PC-3 (cell line): Measurements from ENCODE around the gene MED8. TPM values are rescaled to one million over a fixed set of nuclear protein-coding genes. Genes with fewer than 3 reads are reported as not detected.
A peak's percentile ranks its signal among the peaks of the same experiment; 100 is the strongest.

Experiments
- ATAC-seq: fragments of 200-7000 bp; cut with Tn5 transposase; 2 replicates; pipeline ENCODE4 v1.9.1; 2020; ENCODE audit warnings: mild to moderate bottlenecking, moderate library complexity
- BruUV-seq: library from RNA; stranded (reverse); fragments of 400-500 nt; replicated peaks from 2 replicates; lab custom pipeline; 2021; lab: Mats Ljungman, UMichigan
- CTCF ChIA-PET: fragments of 300-600 bp; sonication (Branson Sonifier 250); formaldehyde crosslinking; loops from one replicate; lab custom pipeline; 2022; ENCODE audit warnings: antibody characterized with exemption; lab: Charles Lee
- POLR2A ChIA-PET: fragments of 300-600 bp; sonication (Branson Sonifier 250); formaldehyde crosslinking; loops from one replicate; lab custom pipeline; 2022; ENCODE audit warnings: antibody characterized with exemption; ENCODE audit not compliant: unreplicated experiment; lab: Charles Lee
- DNase-seq: peaks from one replicate; pipeline ENCODE4 v3.0.0-alpha.2; 2015
- H2AFZ ChIP-seq: fragments of 300-600 bp; sonication (generic); 2 replicates; pipeline ENCODE4 v1.6.0; 2016; ENCODE audit warnings: antibody characterized with exemption, low read length
- H3F3A ChIP-seq: fragments of 300-600 bp; sonication (generic); one replicate; pipeline ENCODE4 v1.6.0; 2017; ENCODE audit warnings: antibody characterized with exemption, low read length, control low read depth, mild to moderate bottlenecking; ENCODE audit not compliant: unreplicated experiment
- H3K27ac ChIP-seq: fragments of 300-600 bp; sonication (generic); 2 replicates; pipeline ENCODE4 v1.5.1; 2016; ENCODE audit warnings: mild to moderate bottlenecking, low read length
- H3K27me3 ChIP-seq: fragments of 300-600 bp; sonication (generic); 2 replicates; pipeline ENCODE4 v1.6.1; 2016; ENCODE audit warnings: low read length, mixed read lengths
- H3K36me3 ChIP-seq: fragments of 300-600 bp; sonication (generic); 2 replicates; pipeline ENCODE4 v1.6.1; 2016; ENCODE audit warnings: low read depth, mixed run types, low read length, mixed read lengths
- H3K4me1 ChIP-seq: fragments of 300-600 bp; sonication (generic); 2 replicates; pipeline ENCODE4 v1.5.1; 2016; ENCODE audit warnings: low read length; ENCODE audit not compliant: insufficient read depth
- H3K4me2 ChIP-seq: fragments of 300-600 bp; sonication (generic); 2 replicates; pipeline ENCODE4 v1.6.0; 2016; ENCODE audit warnings: low read length
- H3K4me3 ChIP-seq: fragments of 300-600 bp; sonication (generic); 2 replicates; pipeline ENCODE4 v1.5.1; 2016; ENCODE audit warnings: mild to moderate bottlenecking, low read length, mixed read lengths
- H3K79me2 ChIP-seq: fragments of 300-600 bp; sonication (generic); 2 replicates; pipeline ENCODE4 v1.6.1; 2017; ENCODE audit warnings: low read length, mixed read lengths
- H3K9ac ChIP-seq: fragments of 300-600 bp; sonication (generic); 2 replicates; pipeline ENCODE4 v1.6.0; 2016; ENCODE audit warnings: mild to moderate bottlenecking, low read length
- H3K9me2 ChIP-seq: fragments of 300-600 bp; sonication (generic); replicated peaks from 2 replicates; pipeline ENCODE4 v1.6.1; 2016; ENCODE audit warnings: mixed run types, low read length, mixed read lengths
- H3K9me3 ChIP-seq: fragments of 300-600 bp; sonication (generic); 2 replicates; pipeline ENCODE4 v1.6.1; 2016; ENCODE audit warnings: low read length, mixed read lengths
- H4K20me1 ChIP-seq: fragments of 300-600 bp; sonication (generic); 2 replicates; pipeline ENCODE4 v1.6.1; 2016; ENCODE audit warnings: low read length, mixed read lengths
- CTCF ChIP-seq: fragments of 300-600 bp; sonication (generic); conservative IDR thresholded peaks from 2 replicates; pipeline ENCODE4 v1.5.1; 2017; ENCODE audit warnings: antibody characterized with exemption, low read depth, mild to moderate bottlenecking, low read length
- EZH2 ChIP-seq: fragments of 300-600 bp; sonication (generic); IDR thresholded peaks from one replicate; pipeline ENCODE4 v1.6.1; 2017; ENCODE audit warnings: antibody characterized with exemption, mild to moderate bottlenecking, low read length; ENCODE audit not compliant: unreplicated experiment
- EZH2phosphoT487 ChIP-seq: fragments of 300-600 bp; sonication (generic); IDR thresholded peaks from 2 replicates; pipeline ENCODE4 v1.6.1; 2018; ENCODE audit warnings: mild to moderate bottlenecking, antibody characterized with exemption, low read length, borderline replicate concordance
- intact Hi-C: fragments of 100-400 bp; cut with micrococcal nuclease; formaldehyde crosslinking; loops from 2 replicates; pipeline ENCODE4 v1.9.0; 2023
- total RNA-seq: library from RNA; depleted of rRNA; stranded (reverse); fragments of >200 nt; gene quantifications from 2 replicates; pipeline ENCODE4 v1.2.3, GENCODE V29; 2014

MED8 gene
- total RNA-seq, 1 experiment from 2014 or later, result 41.8 TPM

- no peaks in the 10 kb centered on the region for H3K9me2 ChIP-seq
- peak overlapping the region; percentile 86 for H3K4me3 ChIP-seq
- DNase-seq (peak; percentile 75), ATAC-seq (peak; percentile 70)
- peaks cover 21% of the 10 kb centered on the region; the same call in 1 of the 2 replicates for H3K36me3 ChIP-seq
- peak overlapping the region; percentile 65 for H2AFZ ChIP-seq
- POLR2A ChIA-PET, result interaction anchor here (0.5 to 0.7 kb wide), 3 partner anchors 16 to 1433 kb away, joined by 4 read pairs; partner anchors contain the start of gene PLK3
- intact Hi-C loops, result no loop called here
- CTCF ChIA-PET, result interaction anchor here (1.0 to 1.5 kb wide), 2 partner anchors 47 to 140 kb away, joined by 3 to 4 read pairs; no protein-coding TSS in a partner anchor
- H3K9ac ChIP-seq, result peak overlapping the region; percentile 91
- H3K27ac ChIP-seq, result peak overlapping the region; percentile 88
- peaks cover 46% of the 10 kb centered on the region for H3K4me1 ChIP-seq
- H3K4me2 ChIP-seq, result peak overlapping the region; percentile 97
- no peaks in the 10 kb centered on the region for H4K20me1 ChIP-seq
- no peaks in the 10 kb centered on the region for H3K9me3 ChIP-seq
- peaks cover 58% of the 10 kb centered on the region for H3K79me2 ChIP-seq
- BruUV-seq, result TSS peak; percentile 53
- H3F3A ChIP-seq, result peaks cover 13% of the 10 kb centered on the region
- no peak for TF ChIP-seq CTCF
- no peak for TF ChIP-seq EZH2phosphoT487
- TF ChIP-seq EZH2, result no peak
- no peaks in the 10 kb centered on the region for H3K27me3 ChIP-seq
Measured at GRCh38 chr1:43367026-43367903, 22.3 kb downstream of the MED8 start.

GRCh38 chr1:43366601-43367025 is 23.0 kb downstream of the MED8 start:
- H3K4me1 ChIP-seq, result peaks cover 44% of the 10 kb centered on the region
- H2AFZ ChIP-seq, result no peak overlapping the region
- DNase-seq (peak; percentile 51), ATAC-seq (peak; percentile 1)
- BruUV-seq, result no TSS peak
- TF ChIP-seq EZH2phosphoT487, result no peak
- no peak for TF ChIP-seq CTCF
- no peak for TF ChIP-seq EZH2
- peak overlapping the region; percentile 97 for H3K4me2 ChIP-seq
- H3K9me2 ChIP-seq, result no peaks in the 10 kb centered on the region
- H3K79me2 ChIP-seq, result peaks cover 65% of the 10 kb centered on the region
- CTCF ChIA-PET, result no interaction called here
- H3K9ac ChIP-seq, result peak overlapping the region; percentile 91
- H4K20me1 ChIP-seq, result no peaks in the 10 kb centered on the region
- POLR2A ChIA-PET, result interaction anchor here (0.5 to 0.7 kb wide), 2 partner anchors 17 to 159 kb away, joined by 4 read pairs; no protein-coding TSS in a partner anchor
- peaks cover 11% of the 10 kb centered on the region for H3F3A ChIP-seq
- H3K27me3 ChIP-seq, result no peaks in the 10 kb centered on the region
- intact Hi-C loops, result no loop called here
- H3K36me3 ChIP-seq, result peaks cover 28% of the 10 kb centered on the region
- peak overlapping the region; percentile 86 for H3K4me3 ChIP-seq
- H3K27ac ChIP-seq, result peak overlapping the region; percentile 88
- H3K9me3 ChIP-seq, result no peaks in the 10 kb centered on the region
